Measurements from ENCODE around the gene HECW1. TPM values are rescaled to one million over a fixed set of nuclear protein-coding genes. Genes with fewer than 3 reads are reported as not detected.

Gene HECW1
- total RNA-seq, 3 donors from 2014 or later = not detected

- ATAC-seq (peak; percentile 57 to 73), DNase-seq (peak; percentile 55)
- Mint-ChIP-seq H3K4me3 (no peak overlapping the region), H3K27me3 (ENCODE audit: low read depth) (peaks cover 21% of the 10 kb centered on the region), H3K4me1 (ENCODE audit: low read depth) (no peaks in the 10 kb centered on the region), H3K36me3 (ENCODE audit: insufficient read depth) (no peaks in the 10 kb centered on the region), H3K9me3 (no peaks in the 10 kb centered on the region)
Measured at GRCh38 chr7:43260980-43261878, 148.8 kb downstream of the HECW1 start.

- Mint-ChIP-seq H3K27me3 (ENCODE audit: low read depth) (peaks cover 34% of the 10 kb centered on the region), H3K4me1 (ENCODE audit: low read depth) (no peaks in the 10 kb centered on the region), H3K4me3 (no peak overlapping the region), H3K9me3 (no peaks in the 10 kb centered on the region), H3K36me3 (ENCODE audit: insufficient read depth) (no peaks in the 10 kb centered on the region)
- ATAC-seq (no peak), DNase-seq (no peak)
Measured at GRCh38 chr7:43265139-43265538, 152.7 kb downstream of the HECW1 start.

DNA sequence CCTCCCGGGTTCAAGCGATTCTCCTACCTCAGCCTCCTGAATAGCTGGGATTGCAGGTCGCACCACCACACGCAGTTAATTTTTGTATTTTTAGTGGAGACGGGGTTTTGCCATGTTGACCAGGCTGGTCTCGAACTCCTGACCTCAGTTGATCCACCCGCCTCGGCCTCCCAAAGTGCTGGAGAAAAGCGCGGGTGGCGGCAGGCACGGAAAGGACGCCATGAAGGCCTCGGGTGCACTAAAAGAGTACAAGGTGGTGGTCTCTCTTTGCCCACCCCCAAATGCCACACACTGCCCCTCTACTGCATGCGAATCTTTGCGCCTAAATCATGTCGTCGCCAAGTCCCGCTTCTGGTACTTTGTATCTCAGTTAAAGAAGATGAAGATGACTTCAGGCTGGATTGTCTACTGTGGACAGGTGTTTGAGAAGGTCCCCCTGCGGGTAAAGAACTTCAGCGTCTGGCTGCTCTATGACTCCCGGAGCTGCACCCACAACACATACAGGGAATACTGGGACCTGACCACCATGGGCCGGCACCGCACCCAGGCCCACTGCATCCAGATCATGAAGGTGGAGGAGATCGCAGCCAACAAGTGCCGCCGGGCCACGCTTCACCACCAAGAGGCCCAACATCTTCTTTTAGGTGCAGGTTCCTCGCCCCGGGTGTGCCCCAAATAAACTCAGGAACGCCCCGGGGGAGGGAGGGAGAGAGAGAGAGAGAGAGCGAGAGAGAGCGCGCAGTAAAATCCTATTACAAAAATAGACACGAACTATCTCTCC lies 161.7 kb downstream of the HECW1 start:
- H3K4me1 Mint-ChIP-seq (ENCODE audit: low read depth) = no peaks in the 10 kb centered on the region
- H3K36me3 Mint-ChIP-seq (ENCODE audit: insufficient read depth) = no peaks in the 10 kb centered on the region
- peaks cover 9% of the 10 kb centered on the region for H3K9me3 Mint-ChIP-seq
- no peak overlapping the region for H3K4me3 Mint-ChIP-seq
- ATAC-seq (no peak), DNase-seq (no peak)
- peaks cover 15% of the 10 kb centered on the region for H3K27me3 Mint-ChIP-seq (ENCODE audit: low read depth)

- Mint-ChIP-seq H3K4me1 (ENCODE audit: low read depth) (no peaks in the 10 kb centered on the region), H3K4me3 (no peak overlapping the region), H3K9me3 (peaks cover 9% of the 10 kb centered on the region), H3K36me3 (ENCODE audit: insufficient read depth) (no peaks in the 10 kb centered on the region), H3K27me3 (ENCODE audit: low read depth) (peaks cover 12% of the 10 kb centered on the region)
- no peak for DNase-seq
- ATAC-seq = no peak
Measured at GRCh38 chr7:43274752-43275151, 162.3 kb downstream of the HECW1 start.

DNA sequence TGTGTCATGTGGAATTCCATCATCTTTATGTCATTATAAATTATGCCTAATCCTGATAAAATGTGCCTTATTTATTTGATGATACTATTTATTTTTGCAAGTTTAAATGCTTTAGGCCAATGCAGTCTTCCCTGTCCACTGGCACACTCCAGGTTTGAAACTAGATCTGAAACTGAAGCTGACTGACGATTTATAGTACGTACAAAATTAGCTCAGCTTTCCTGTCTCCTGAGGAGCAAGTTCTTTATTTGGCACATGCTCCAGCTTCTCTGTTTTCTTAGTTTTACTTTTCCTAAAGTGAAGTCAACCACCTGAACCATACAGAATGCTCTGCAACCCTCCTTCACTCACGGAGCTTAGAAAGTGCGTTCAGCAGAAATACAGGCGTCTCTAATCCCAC lies 164.1 kb downstream of the HECW1 start:
- no peaks in the 10 kb centered on the region for H3K9me3 Mint-ChIP-seq
- DNase-seq (no peak), ATAC-seq (no peak)
- peaks cover 18% of the 10 kb centered on the region for H3K27me3 Mint-ChIP-seq (ENCODE audit: low read depth)
- no peaks in the 10 kb centered on the region for H3K36me3 Mint-ChIP-seq (ENCODE audit: insufficient read depth)
- no peaks in the 10 kb centered on the region for H3K4me1 Mint-ChIP-seq (ENCODE audit: low read depth)
- H3K4me3 Mint-ChIP-seq = no peak overlapping the region

- Mint-ChIP-seq H3K36me3 (ENCODE audit: insufficient read depth) (no peaks in the 10 kb centered on the region), H3K4me3 (no peak overlapping the region), H3K9me3 (no peaks in the 10 kb centered on the region), H3K27me3 (ENCODE audit: low read depth) (peaks cover 18% of the 10 kb centered on the region), H3K4me1 (ENCODE audit: low read depth) (no peaks in the 10 kb centered on the region)
- ATAC-seq = no peak
- no peak for DNase-seq
Measured at GRCh38 chr7:43278088-43278644, 165.7 kb downstream of the HECW1 start.

- ATAC-seq (no peak), DNase-seq (no peak)
- Mint-ChIP-seq H3K9me3 (peaks cover 5% of the 10 kb centered on the region), H3K36me3 (ENCODE audit: insufficient read depth) (no peaks in the 10 kb centered on the region), H3K4me3 (no peak overlapping the region), H3K27me3 (ENCODE audit: low read depth) (peaks cover 18% of the 10 kb centered on the region), H3K4me1 (ENCODE audit: low read depth) (no peaks in the 10 kb centered on the region)
Measured at GRCh38 chr7:43281268-43281667, 168.8 kb downstream of the HECW1 start.

DNA sequence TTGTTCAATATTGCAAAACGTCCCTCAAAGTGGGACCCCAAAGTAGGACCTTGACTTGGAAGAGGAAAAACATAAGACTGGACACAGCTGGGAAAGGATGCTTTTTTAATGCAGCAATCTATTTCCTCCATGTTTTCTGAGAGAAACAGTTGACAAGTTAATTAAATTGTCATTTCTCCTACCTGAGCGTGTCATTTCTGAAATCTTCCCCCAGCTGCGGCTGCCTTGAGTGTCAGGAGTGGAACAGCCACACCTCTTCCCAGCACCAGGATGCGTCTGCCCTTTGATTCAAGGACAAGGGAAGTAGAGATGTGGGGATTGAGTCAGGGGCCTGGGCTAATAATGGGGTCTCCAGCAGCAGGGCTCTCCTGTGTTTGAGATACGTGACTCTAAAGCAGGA lies 171.3 kb downstream of the HECW1 start:
- Mint-ChIP-seq H3K4me1 (ENCODE audit: low read depth) (no peaks in the 10 kb centered on the region), H3K27me3 (ENCODE audit: low read depth) (peaks cover 10% of the 10 kb centered on the region), H3K9me3 (peaks cover 5% of the 10 kb centered on the region), H3K36me3 (ENCODE audit: insufficient read depth) (no peaks in the 10 kb centered on the region), H3K4me3 (no peak overlapping the region)
- no peak for DNase-seq
- ATAC-seq = no peak

DNA sequence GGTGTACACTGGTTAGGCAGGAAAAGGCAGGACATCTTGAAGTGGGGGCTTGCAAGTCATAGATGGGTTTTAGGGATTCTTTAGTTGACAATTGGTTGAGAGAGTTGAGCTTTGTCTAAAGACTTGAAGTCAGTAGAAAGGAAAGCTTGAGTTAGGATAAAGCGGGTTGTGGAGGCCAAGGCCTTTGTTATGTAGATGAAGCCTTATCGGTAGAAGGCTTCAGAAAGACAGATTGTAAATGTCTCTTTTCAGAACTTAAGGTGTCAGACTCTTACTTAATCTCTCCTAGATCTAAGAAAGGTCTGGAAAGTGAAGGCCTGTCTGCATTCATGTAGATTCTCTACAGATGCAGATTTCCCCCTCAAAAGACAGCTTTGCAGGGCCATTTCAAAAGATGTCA lies 177.4 kb downstream of the HECW1 start:
- H3K36me3 Mint-ChIP-seq (ENCODE audit: insufficient read depth) = no peaks in the 10 kb centered on the region
- peaks cover 5% of the 10 kb centered on the region for H3K27me3 Mint-ChIP-seq (ENCODE audit: low read depth)

DNA sequence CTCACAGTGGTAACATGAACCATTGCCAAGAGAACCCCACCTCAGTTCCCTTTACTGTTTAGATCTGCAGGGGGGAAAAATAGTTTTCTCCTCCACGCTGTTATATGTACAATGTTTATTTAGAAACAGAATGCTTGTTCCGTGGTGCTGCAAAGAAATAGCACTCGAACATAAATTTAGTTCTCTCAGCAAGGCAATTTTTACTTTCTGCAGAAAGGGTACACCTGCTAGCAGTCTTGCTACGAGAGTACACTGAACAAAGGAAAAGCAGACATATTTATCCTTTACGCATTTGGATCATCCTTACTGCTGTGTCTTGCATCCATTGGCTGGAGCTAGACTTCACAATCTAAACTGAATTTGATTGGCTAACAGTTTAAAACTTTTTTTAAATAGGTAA lies 178.5 kb downstream of the HECW1 start:
- DNase-seq (no peak), ATAC-seq (no peak)
- Mint-ChIP-seq H3K9me3 (peaks cover 15% of the 10 kb centered on the region), H3K36me3 (ENCODE audit: insufficient read depth) (no peaks in the 10 kb centered on the region), H3K4me3 (no peak overlapping the region), H3K27me3 (ENCODE audit: low read depth) (peaks cover 5% of the 10 kb centered on the region), H3K4me1 (ENCODE audit: low read depth) (no peaks in the 10 kb centered on the region)

More for the DNA sequence above, 177.4 kb downstream of the HECW1 start:
- no peak overlapping the region for H3K4me3 Mint-ChIP-seq
- DNase-seq (no peak), ATAC-seq (no peak)
- peaks cover 18% of the 10 kb centered on the region for H3K9me3 Mint-ChIP-seq
- no peaks in the 10 kb centered on the region for H3K4me1 Mint-ChIP-seq (ENCODE audit: low read depth)

GRCh38 chr7:43291789-43292188 lies 179.3 kb downstream of the HECW1 start:
- H3K36me3 Mint-ChIP-seq (ENCODE audit: insufficient read depth) = no peaks in the 10 kb centered on the region
- ATAC-seq (no peak), DNase-seq (no peak)
- H3K4me3 Mint-ChIP-seq = no peak overlapping the region
- peaks cover 5% of the 10 kb centered on the region for H3K27me3 Mint-ChIP-seq (ENCODE audit: low read depth)
- peaks cover 13% of the 10 kb centered on the region for H3K9me3 Mint-ChIP-seq
- no peaks in the 10 kb centered on the region for H3K4me1 Mint-ChIP-seq (ENCODE audit: low read depth)

DNA sequence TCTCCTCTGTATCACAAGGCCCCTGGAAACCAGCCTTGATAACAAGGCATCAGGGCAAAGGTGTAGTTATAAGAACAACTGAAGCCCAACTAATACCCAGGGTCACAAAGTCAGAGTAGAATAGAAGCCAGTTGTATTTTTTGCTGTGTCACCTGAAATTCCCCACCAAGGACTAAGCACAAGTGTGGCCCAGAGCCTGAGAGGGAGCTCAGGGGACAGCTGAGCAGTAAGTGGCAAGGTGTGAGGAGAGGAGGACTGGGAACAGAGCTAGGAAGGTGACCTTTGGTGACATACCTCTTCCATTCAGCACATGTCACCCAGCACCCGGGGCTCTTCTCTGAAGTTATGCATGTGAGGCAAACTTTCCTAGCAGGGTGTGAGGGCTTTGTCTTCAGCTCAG lies 179.9 kb downstream of the HECW1 start:
- H3K4me3 Mint-ChIP-seq = no peak overlapping the region
- H3K4me1 Mint-ChIP-seq (ENCODE audit: low read depth) = no peaks in the 10 kb centered on the region
- no peaks in the 10 kb centered on the region for H3K36me3 Mint-ChIP-seq (ENCODE audit: insufficient read depth)
- ATAC-seq (no peak), DNase-seq (no peak)
- peaks cover 13% of the 10 kb centered on the region for H3K9me3 Mint-ChIP-seq
- H3K27me3 Mint-ChIP-seq (ENCODE audit: low read depth) = peaks cover 5% of the 10 kb centered on the region

GRCh38 chr7:43294080-43294630 lies 181.7 kb downstream of the HECW1 start:
- H3K36me3 Mint-ChIP-seq (ENCODE audit: insufficient read depth) = no peaks in the 10 kb centered on the region
- no peak overlapping the region for H3K4me3 Mint-ChIP-seq
- no peak for DNase-seq
- peaks cover 13% of the 10 kb centered on the region for H3K9me3 Mint-ChIP-seq
- H3K27me3 Mint-ChIP-seq (ENCODE audit: low read depth) = peaks cover 5% of the 10 kb centered on the region
- no peaks in the 10 kb centered on the region for H3K4me1 Mint-ChIP-seq (ENCODE audit: low read depth)
- no peak for ATAC-seq

DNA sequence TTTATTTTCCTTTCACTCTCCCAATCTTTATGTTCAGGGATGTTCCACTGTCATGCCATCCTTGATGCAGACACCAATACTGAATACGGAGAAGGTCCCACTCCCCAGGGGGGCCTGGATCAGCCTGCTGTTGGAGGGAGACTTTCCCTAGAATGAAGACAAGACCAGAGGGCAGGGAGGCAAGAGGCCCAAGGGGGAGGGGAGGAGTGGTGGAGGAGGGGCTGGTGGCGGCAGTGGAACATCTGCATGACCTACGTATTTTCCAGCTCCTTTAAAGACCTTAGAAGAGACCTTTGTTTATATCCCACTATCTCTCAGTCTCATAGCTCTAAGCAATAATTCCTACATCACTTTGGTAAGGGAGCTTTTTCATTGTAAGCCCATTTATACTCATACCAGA lies 183.0 kb downstream of the HECW1 start:
- DNase-seq (no peak), ATAC-seq (no peak)
- Mint-ChIP-seq H3K36me3 (ENCODE audit: insufficient read depth) (no peaks in the 10 kb centered on the region), H3K27me3 (ENCODE audit: low read depth) (peaks cover 14% of the 10 kb centered on the region), H3K4me3 (no peak overlapping the region), H3K9me3 (peaks cover 8% of the 10 kb centered on the region), H3K4me1 (ENCODE audit: low read depth) (no peaks in the 10 kb centered on the region)
